SK-N-SH (cell line): ENCODE measurements around the gene PDGFC. TPM values are rescaled to one million over a fixed set of nuclear protein-coding genes. Genes with fewer than 3 reads are reported as not detected.

Experiments
- CTCF ChIA-PET: fragments of 300-600, 350-600 bp; formaldehyde crosslinking; extraction: SDS; loops from one replicate; lab custom pipeline; 2021; lab: Yijun Ruan, JAX
- POLR2A ChIA-PET: fragments of 350-600 bp; sonication (Branson Sonifier 250); formaldehyde crosslinking; extraction: SDS; loops from one replicate; lab custom pipeline; 2020; ENCODE audit warnings: antibody characterized with exemption, inconsistent platforms; lab: Yijun Ruan, JAX
- DNase-seq: peaks from one replicate; pipeline ENCODE4 v3.0.0; 2012
- H2AFZ ChIP-seq: fragments of 200-600 bp; sonication (generic); 2 replicates; pipeline ENCODE4 v1.8.1; 2016; ENCODE audit warnings: antibody characterized with exemption, mild to moderate bottlenecking, low read depth
- H3F3A ChIP-seq: fragments of 200-600 bp; sonication (generic); replicated peaks from 2 replicates; pipeline ENCODE3; 2016; ENCODE audit warnings: antibody characterized with exemption, mild to moderate bottlenecking; ENCODE audit not compliant: insufficient read depth
- H3K27ac ChIP-seq, 2 experiments: fragments of 200-500 bp in 1 of 2; fragments of 200-600 bp in 1 of 2; sonication (Bioruptor generic) in 1 of 2; sonication (generic), shearing (Covaris generic) in 1 of 2; 2 replicates each; pipeline versions ENCODE4 v1.5.1 to v1.6.1; 2014 to 2016; ENCODE audit warnings: low read depth in 2 of 2, inconsistent platforms in 1 of 2, low read length in 1 of 2, mild to moderate bottlenecking in 1 of 2, mixed read lengths in 1 of 2
- H3K27me3 ChIP-seq: fragments of 200-600 bp; sonication (generic), shearing (Covaris generic); 2 replicates; pipeline ENCODE4 v1.6.1; 2016; ENCODE audit warnings: mixed run types; ENCODE audit not compliant: insufficient read depth
- H3K36me3 ChIP-seq, 2 experiments: fragments of 200-500 bp in 1 of 2; fragments of 200-600 bp in 1 of 2; sonication (Bioruptor generic) in 1 of 2; sonication (generic) in 1 of 2; replicated peaks in 1 of 2; 2 replicates each; pipeline versions ENCODE3 to v1.5.1; 2014 to 2016; ENCODE audit warnings: low read length in 1 of 2, mild to moderate bottlenecking in 1 of 2; ENCODE audit not compliant: insufficient read depth in 2 of 2, control insufficient read depth in 1 of 2
- H3K4me1 ChIP-seq, 2 experiments: fragments of 200-500 bp in 1 of 2; fragments of 200-600 bp in 1 of 2; sonication (Bioruptor generic) in 1 of 2; sonication (generic), shearing (Covaris generic) in 1 of 2; 2 replicates each; pipeline versions ENCODE4 v1.5.1 to v1.6.1; 2014 to 2016; ENCODE audit warnings: low read depth in 1 of 2, low read length in 1 of 2, mixed run types in 1 of 2; ENCODE audit not compliant: insufficient read depth in 2 of 2, control insufficient read depth in 1 of 2
- H3K4me2 ChIP-seq: fragments of 200-600 bp; sonication (generic), shearing (Covaris generic); 2 replicates; pipeline ENCODE4 v1.6.1; 2017; ENCODE audit warnings: mixed run types
- H3K4me3 ChIP-seq, 2 experiments: fragments of 200-500 bp in 1 of 2; fragments of 200-600 bp in 1 of 2; sonication (Bioruptor generic) in 1 of 2; sonication (generic), shearing (Covaris generic) in 1 of 2; 2 replicates each; pipeline versions ENCODE4 v1.5.1 to v1.8.1; 2014 to 2016; ENCODE audit warnings: low read depth in 2 of 2, inconsistent platforms in 1 of 2, low read length in 1 of 2, mild to moderate bottlenecking in 1 of 2, mixed read lengths in 1 of 2, moderate library complexity in 1 of 2
- H3K79me2 ChIP-seq: fragments of 200-600 bp; sonication (generic); 2 replicates; pipeline ENCODE4 v1.8.1; 2017; ENCODE audit warnings: mild to moderate bottlenecking; ENCODE audit not compliant: insufficient read depth
- H3K9ac ChIP-seq: fragments of 200-600 bp; sonication (generic); 2 replicates; pipeline ENCODE4 v1.6.1; 2017; ENCODE audit warnings: mixed run types
- H3K9me2 ChIP-seq: fragments of 200-600 bp; sonication (generic); 2 replicates; pipeline ENCODE4 v1.6.1; 2017; ENCODE audit warnings: mixed run types
- H3K9me3 ChIP-seq: fragments of 200-600 bp; sonication (generic); 2 replicates; pipeline ENCODE4 v1.6.1; 2017; ENCODE audit warnings: mixed run types, mild to moderate bottlenecking, moderate library complexity
- H4K20me1 ChIP-seq: fragments of 200-600 bp; sonication (generic); 2 replicates; pipeline ENCODE4 v1.6.1; 2017; ENCODE audit warnings: mild to moderate bottlenecking, mixed run types; ENCODE audit not compliant: insufficient read depth
- CHD2 ChIP-seq: fragments of 150-350 bp; IDR thresholded peaks from 2 replicates; pipeline ENCODE4 v1.6.1; 2018; ENCODE audit warnings: low read length; ENCODE audit not compliant: partially characterized antibody
- CTCF ChIP-seq: fragments of 200-600 bp; sonication (generic); IDR thresholded peaks from 2 replicates; pipeline ENCODE4 v1.6.1; 2017; ENCODE audit warnings: antibody characterized with exemption, mild to moderate bottlenecking, moderate library complexity
- ELF1 ChIP-seq: IDR thresholded peaks from 2 replicates; pipeline ENCODE4 v1.4.0; 2012
- EZH2phosphoT487 ChIP-seq: fragments of 200-600 bp; sonication (generic); IDR thresholded peaks from 2 replicates; pipeline ENCODE4 v1.6.1; 2017; ENCODE audit warnings: low read depth, mixed run types, mild to moderate bottlenecking, antibody characterized with exemption, moderate library complexity, borderline replicate concordance
- FOXJ3 ChIP-seq: sonication (generic); formaldehyde crosslinking; IDR thresholded peaks from 2 replicates; pipeline ENCODE4 v1.5.1; 2020; ENCODE audit warnings: mild to moderate bottlenecking, missing genetic modification reagents
- FOXM1 ChIP-seq: IDR thresholded peaks from 2 replicates; pipeline ENCODE4 v1.4.0; 2012; ENCODE audit warnings: low read depth, mild to moderate bottlenecking
- IRF3 ChIP-seq: fragments of 150-350 bp; IDR thresholded peaks from 2 replicates; pipeline ENCODE4 v1.6.1; 2016; ENCODE audit warnings: mild to moderate bottlenecking, low read depth, low read length
- REST ChIP-seq: IDR thresholded peaks from 2 replicates; pipeline ENCODE4 v1.6.1; 2012; ENCODE audit warnings: mild to moderate bottlenecking, low read depth, low read length, moderate library complexity
- TEAD4 ChIP-seq: IDR thresholded peaks from 2 replicates; pipeline ENCODE4 v1.4.0; 2012; ENCODE audit warnings: mild to moderate bottlenecking, borderline replicate concordance; ENCODE audit not compliant: insufficient read depth
- USF1 ChIP-seq: IDR thresholded peaks from 2 replicates; pipeline ENCODE4 v1.4.0; 2012; ENCODE audit warnings: low read depth, borderline replicate concordance
- WGBS: methylation state at CpG from one replicate; pipeline ENCODE4 v1.1.6; 2017; ENCODE audit warnings: low lambda C conversion rate; 5-methylcytosine and 5-hydroxymethylcytosine counted together
- polyA plus RNA-seq, 3 experiments: library from polyadenylated mRNA; depleted of rRNA; stranded (reverse); fragments of >200 nt; gene quantifications; 2 replicates each; pipeline ENCODE4 v1.2.3, GENCODE V29; 2012

Gene PDGFC
- polyA plus RNA-seq, 1 of the 3 experiments (the other 2 are of a cell fraction), result 29.8 TPM

GRCh38 chr4:156798438-156798837 lies 173.2 kb downstream of the PDGFC start:
- H3K4me3 ChIP-seq, result no peak overlapping the region
- H3K9me2 ChIP-seq, result no peaks in the 10 kb centered on the region
- no peaks in the 10 kb centered on the region for H3K27me3 ChIP-seq
- H3K27ac ChIP-seq, result peak overlapping the region; percentile 40 to 68; a peak in 3 of 4 replicates
- H2AFZ ChIP-seq, result no peak overlapping the region
- H3K4me1 ChIP-seq, result peaks cover 0 to 38% of the 10 kb centered on the region in 2 experiments; a peak in 2 of 4 replicates
- H3K79me2 ChIP-seq, result peaks cover 30% of the 10 kb centered on the region; the same call in 1 of the 2 replicates
- no peak overlapping the region for H3K9ac ChIP-seq
- H4K20me1 ChIP-seq, result no peaks in the 10 kb centered on the region
- WGBS, result 88% methylated on average over 1 of the region's 1 CpG
- peaks cover 25% of the 10 kb centered on the region for H3F3A ChIP-seq
- no peaks in the 10 kb centered on the region for H3K9me3 ChIP-seq
- no peak for DNase-seq
- TF ChIP-seq ELF1 (no peak), USF1 (no peak), FOXJ3 (no peak), FOXM1 (no peak), TEAD4 (no peak), CTCF (no peak), IRF3 (no peak), CHD2 (no peak), REST (no peak), EZH2phosphoT487 (no peak)
- ChIA-PET POLR2A (no interaction called here), CTCF (no interaction called here)
- no peak overlapping the region for H3K4me2 ChIP-seq
- peaks cover 0 to 4% of the 10 kb centered on the region in 2 experiments for H3K36me3 ChIP-seq
